Stimulated activated CD8-positive, alpha-beta memory T cell treated with anti-CD3 and anti-CD28 coated beads, Interleukin-15, amount 100 ng/mL, for 4 hours (primary cell): ENCODE data around the gene HSD11B1.

Experiments
- DNase-seq, 2 donors: peaks; one replicate each; pipeline ENCODE4 v3.0.0-alpha.2; 2020; ENCODE audit warnings: low read depth in 2 of 2

Gene HSD11B1

GRCh38 chr1:209727286-209727685 lies 22.6 kb downstream of the HSD11B1 start:
- no peak for DNase-seq

- no peak for DNase-seq
Observed at GRCh38 chr1:209727785-209728184, 23.1 kb downstream of the HSD11B1 start.

- DNase-seq, result no peak
Observed at GRCh38 chr1:209728466-209728865, 23.8 kb downstream of the HSD11B1 start.

- DNase-seq, result no peak
Observed at GRCh38 chr1:209729436-209729835, 24.8 kb downstream of the HSD11B1 start.

GRCh38 chr1:209732725-209733124 lies 28.1 kb downstream of the HSD11B1 start:
- no peak for DNase-seq

- DNase-seq, result no peak
Observed at GRCh38 chr1:209733409-209734192, 29.0 kb downstream of the HSD11B1 start.

- no peak for DNase-seq
Observed at GRCh38 chr1:209736490-209737117, 32.0 kb downstream of the HSD11B1 start.

- DNase-seq, result no peak
Observed at GRCh38 chr1:209737118-209737505, 32.5 kb downstream of the HSD11B1 start.

- no peak for DNase-seq
Observed at GRCh38 chr1:209738270-209738669, 33.6 kb downstream of the HSD11B1 start.

GRCh38 chr1:209741193-209741592 lies 36.5 kb downstream of the HSD11B1 start:
- DNase-seq, result no peak

GRCh38 chr1:209741889-209742288 lies 37.2 kb downstream of the HSD11B1 start:
- DNase-seq, result no peak

GRCh38 chr1:209742409-209743144 lies 37.9 kb downstream of the HSD11B1 start:
- no peak for DNase-seq

GRCh38 chr1:209743145-209743482 lies 38.5 kb downstream of the HSD11B1 start:
- DNase-seq, result no peak

GRCh38 chr1:209746451-209747165 lies 42.0 kb downstream of the HSD11B1 start:
- no peak for DNase-seq

- peak; percentile 57 to 64 for DNase-seq
Observed at GRCh38 chr1:209747580-209748262, 43.1 kb downstream of the HSD11B1 start.

GRCh38 chr1:209748620-209749019 lies 44.0 kb downstream of the HSD11B1 start:
- no peak for DNase-seq

- DNase-seq, result no peak
Observed at GRCh38 chr1:209749205-209749604, 44.6 kb downstream of the HSD11B1 start.

- no peak for DNase-seq
Observed at GRCh38 chr1:209749670-209750323, 45.2 kb downstream of the HSD11B1 start.

GRCh38 chr1:209751627-209752231 lies 47.1 kb downstream of the HSD11B1 start:
- DNase-seq, result no peak

- no peak for DNase-seq
Observed at GRCh38 chr1:209752890-209753289, 48.2 kb downstream of the HSD11B1 start.

GRCh38 chr1:209755256-209755655 lies 50.6 kb downstream of the HSD11B1 start:
- DNase-seq, result no peak
